Measurements from ENCODE around the gene QDPR.
A peak's percentile ranks its signal among the peaks of the same experiment; 100 is the strongest.

Gene QDPR

DNA sequence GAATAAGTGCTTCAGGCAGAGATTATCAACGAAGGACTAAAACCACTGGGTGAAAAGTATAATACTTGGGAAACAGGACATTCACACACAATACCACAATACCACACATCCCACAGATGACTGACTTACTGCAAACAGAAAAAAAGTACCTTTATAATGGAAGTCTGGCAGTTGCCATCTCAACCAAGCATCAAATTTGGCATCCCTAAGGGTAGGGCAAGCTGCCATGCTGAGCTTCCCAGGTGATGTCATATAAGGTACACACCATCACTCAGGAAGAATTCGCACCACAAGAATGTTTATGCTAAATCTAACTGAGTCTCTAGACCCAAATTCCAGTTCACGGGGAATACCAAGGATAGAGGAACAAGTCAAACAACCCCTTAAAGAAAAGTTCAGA lies 9.1 kb downstream of the QDPR start:
- TF ChIP-seq, protein P1, sequence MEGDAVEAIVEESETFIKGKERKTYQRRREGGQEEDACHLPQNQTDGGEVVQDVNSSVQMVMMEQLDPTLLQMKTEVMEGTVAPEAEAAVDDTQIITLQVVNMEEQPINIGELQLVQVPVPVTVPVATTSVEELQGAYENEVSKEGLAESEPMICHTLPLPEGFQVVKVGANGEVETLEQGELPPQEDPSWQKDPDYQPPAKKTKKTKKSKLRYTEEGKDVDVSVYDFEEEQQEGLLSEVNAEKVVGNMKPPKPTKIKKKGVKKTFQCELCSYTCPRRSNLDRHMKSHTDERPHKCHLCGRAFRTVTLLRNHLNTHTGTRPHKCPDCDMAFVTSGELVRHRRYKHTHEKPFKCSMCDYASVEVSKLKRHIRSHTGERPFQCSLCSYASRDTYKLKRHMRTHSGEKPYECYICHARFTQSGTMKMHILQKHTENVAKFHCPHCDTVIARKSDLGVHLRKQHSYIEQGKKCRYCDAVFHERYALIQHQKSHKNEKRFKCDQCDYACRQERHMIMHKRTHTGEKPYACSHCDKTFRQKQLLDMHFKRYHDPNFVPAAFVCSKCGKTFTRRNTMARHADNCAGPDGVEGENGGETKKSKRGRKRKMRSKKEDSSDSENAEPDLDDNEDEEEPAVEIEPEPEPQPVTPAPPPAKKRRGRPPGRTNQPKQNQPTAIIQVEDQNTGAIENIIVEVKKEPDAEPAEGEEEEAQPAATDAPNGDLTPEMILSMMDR (IDR thresholded peaks at IDR 0.05; ENCODE audit: low read depth, low read length, missing control alignments), result no peak
- DNase-seq, result no peak
- in situ Hi-C loops (cut with HindIII; ENCODE audit: low pct_ligation_motif_present, low sequenced_read_pairs), result no loop called here
- H3K36me3 ChIP-seq (replicated peaks), result peaks cover 36% of the 10 kb centered on the region
- no peak overlapping the region for H3K27ac ChIP-seq
- H3K4me3 ChIP-seq (ENCODE audit: low read depth, low read length), result no peak overlapping the region
- H3K27me3 ChIP-seq (replicated peaks), result no peaks in the 10 kb centered on the region

DNA sequence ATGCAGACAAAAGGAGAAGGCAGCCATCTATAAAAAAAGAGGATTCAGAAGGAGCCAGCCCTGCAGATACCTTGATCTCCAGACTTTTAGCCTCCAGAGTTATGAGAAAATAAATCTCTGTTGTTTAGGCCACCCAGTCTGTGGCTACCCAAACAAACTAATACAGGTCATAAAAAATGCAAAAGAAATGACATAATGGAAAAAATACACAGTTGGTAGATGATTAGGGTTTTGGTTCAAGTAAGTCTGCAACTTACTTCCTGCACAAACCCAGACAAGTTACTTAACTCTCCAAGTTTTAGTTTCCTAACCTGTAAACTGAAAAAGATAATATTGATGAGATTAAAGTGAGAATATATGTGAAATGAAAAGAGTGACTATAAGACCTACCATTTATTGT lies 11.3 kb downstream of the QDPR start:
- in situ Hi-C loops (cut with HindIII; ENCODE audit: low pct_ligation_motif_present, low sequenced_read_pairs), result no loop called here
- Histone ChIP-seq H3K36me3 (replicated peaks) (peaks cover 40% of the 10 kb centered on the region), H3K27ac (no peak overlapping the region), H3K4me3 (ENCODE audit: low read depth, low read length) (no peak overlapping the region), H3K27me3 (replicated peaks) (no peaks in the 10 kb centered on the region)
- DNase-seq, result no peak
- TF ChIP-seq, protein P1 (IDR thresholded peaks at IDR 0.05; ENCODE audit: low read depth, low read length, missing control alignments), result no peak

DNA sequence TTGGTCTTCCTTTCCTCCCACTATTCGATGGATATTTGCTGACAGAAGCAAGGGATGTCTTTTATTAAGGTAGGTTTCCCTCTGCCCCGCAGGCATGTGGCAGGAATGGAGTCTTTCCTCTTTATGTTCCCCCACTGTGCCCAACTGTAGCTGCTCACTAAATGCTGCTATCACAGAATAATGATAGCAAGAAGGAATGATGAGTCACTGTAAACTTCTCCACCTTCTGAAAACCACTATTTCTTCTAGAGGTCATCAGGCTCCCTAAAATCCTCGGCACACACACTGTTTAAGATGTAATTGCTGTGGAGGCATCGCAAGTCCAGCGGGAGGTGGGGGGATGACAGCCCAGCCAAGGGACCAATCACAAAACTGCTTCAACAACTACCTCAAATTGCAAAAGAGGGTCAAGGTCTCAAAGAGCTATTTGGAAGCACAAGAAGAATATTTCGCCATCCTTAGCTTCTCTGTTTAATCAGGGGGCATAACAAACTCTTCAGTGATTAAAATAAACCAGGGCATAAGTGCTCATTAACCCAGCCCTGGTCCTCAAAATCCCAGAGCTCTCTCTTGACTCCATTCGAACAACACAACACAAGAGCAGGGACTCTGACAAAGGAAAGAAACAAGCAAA lies 13.9 kb downstream of the QDPR start:
- TF ChIP-seq, protein P1 (IDR thresholded peaks at IDR 0.05; ENCODE audit: low read depth, low read length, missing control alignments), result no peak
- Histone ChIP-seq H3K27ac (no peak overlapping the region), H3K4me3 (ENCODE audit: low read depth, low read length) (no peak overlapping the region), H3K27me3 (replicated peaks) (no peaks in the 10 kb centered on the region), H3K36me3 (replicated peaks) (peaks cover 38% of the 10 kb centered on the region)
- in situ Hi-C loops (cut with HindIII; ENCODE audit: low pct_ligation_motif_present, low sequenced_read_pairs), result no loop called here
- no peak for DNase-seq

DNA sequence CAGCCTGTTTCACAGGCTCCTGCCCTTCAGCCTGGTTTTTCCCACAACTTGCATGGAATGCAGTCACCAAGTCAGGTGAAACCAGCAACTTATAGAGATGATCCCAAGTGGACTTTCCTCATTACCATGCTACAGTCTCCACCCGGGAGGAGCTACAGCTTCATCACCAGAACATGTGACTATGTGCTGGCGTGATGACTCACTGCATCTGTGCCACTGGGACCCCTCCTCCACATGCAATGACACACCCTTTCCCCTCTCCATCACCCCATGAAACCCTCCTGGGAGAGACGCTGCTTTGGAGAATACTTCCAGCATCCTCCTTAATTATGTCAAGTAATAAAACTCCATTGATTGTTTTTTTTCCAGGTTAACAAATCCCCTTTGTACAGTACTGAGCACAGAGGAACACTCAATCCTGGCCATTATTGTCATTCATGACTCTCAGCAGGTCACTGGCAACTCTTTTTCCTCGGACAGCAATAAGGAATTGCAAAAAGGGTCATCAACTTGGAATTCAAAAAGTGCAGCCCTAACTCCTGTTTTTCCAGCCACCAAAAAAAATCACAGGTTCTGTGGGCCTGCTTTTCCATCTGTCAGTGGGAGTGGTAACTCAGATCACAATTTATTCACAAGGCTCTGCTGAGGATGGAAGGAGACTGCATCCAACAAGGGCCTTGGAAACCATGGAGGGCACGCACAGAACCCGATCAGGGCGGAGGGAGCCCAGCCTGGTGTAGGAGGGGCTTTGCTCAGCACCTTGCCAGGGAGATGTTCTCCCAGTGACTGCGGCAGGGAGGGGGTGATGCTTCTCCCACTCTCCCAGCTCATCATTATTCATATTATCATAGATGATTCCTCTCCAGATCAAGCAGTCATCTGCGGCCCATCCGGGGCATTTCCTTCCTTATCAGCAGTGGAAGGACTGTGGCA lies 17.4 kb downstream of the QDPR start:
- Histone ChIP-seq H3K27ac (peak overlapping the region; percentile 37), H3K4me3 (ENCODE audit: low read depth, low read length) (no peak overlapping the region), H3K36me3 (replicated peaks) (peaks cover 32% of the 10 kb centered on the region), H3K27me3 (replicated peaks) (no peaks in the 10 kb centered on the region)
- peak; percentile 87 for DNase-seq
- in situ Hi-C loops (cut with HindIII; ENCODE audit: low pct_ligation_motif_present, low sequenced_read_pairs), result no loop called here
- TF ChIP-seq, protein P1 (IDR thresholded peaks at IDR 0.05; ENCODE audit: low read depth, low read length, missing control alignments), result no peak

DNA sequence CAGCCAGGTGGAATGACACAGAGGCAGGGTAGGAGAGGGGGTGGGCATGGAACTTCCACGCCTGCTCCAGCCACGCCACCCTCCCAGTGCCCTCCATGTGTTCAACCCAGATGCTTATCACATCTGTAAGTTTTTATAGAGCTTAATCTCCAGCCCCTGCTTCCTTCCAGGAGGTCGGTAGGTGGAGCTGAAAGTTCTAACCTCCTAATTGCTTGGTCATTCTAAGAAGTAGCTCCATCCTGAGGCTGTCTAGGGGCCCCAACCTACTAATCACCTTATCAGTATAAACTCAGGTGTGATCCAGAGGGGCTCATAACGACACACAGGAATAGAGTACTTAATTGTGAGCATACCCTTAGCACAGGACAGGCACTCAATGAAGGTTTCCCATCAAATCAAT lies 18.3 kb downstream of the QDPR start:
- Histone ChIP-seq H3K36me3 (replicated peaks) (peaks cover 35% of the 10 kb centered on the region), H3K27me3 (replicated peaks) (no peaks in the 10 kb centered on the region), H3K4me3 (ENCODE audit: low read depth, low read length) (no peak overlapping the region), H3K27ac (peak overlapping the region; percentile 37)
- in situ Hi-C loops (cut with HindIII; ENCODE audit: low pct_ligation_motif_present, low sequenced_read_pairs), result no loop called here
- DNase-seq, result no peak
- TF ChIP-seq, protein P1 (IDR thresholded peaks at IDR 0.05; ENCODE audit: low read depth, low read length, missing control alignments), result no peak
